Immature natural killer cell (primary cell): Measurements from ENCODE around the gene RNF223. TPM values are rescaled to one million over a fixed set of nuclear protein-coding genes. Genes with fewer than 3 reads are reported as not detected.

Source experiments
- DNase-seq, 3 donors: peaks; one replicate each; pipeline ENCODE4 v3.0.0; 2022; ENCODE audit warnings: mixed read lengths in 1 of 3
- H3K27ac Mint-ChIP-seq, 6 donors: one replicate each; pipeline ENCODE4 v1.8.0; 2020; ENCODE audit warnings: mixed read lengths in 6 of 6, mild to moderate bottlenecking in 5 of 6, inconsistent platforms in 4 of 6, moderate library complexity in 3 of 6
- H3K27me3 Mint-ChIP-seq, 3 donors: one replicate each; pipeline ENCODE4 v1.8.0; 2020 to 2021; ENCODE audit warnings: low read depth in 3 of 3, mild to moderate bottlenecking in 3 of 3, mixed read lengths in 3 of 3, moderate library complexity in 3 of 3, inconsistent platforms in 1 of 3
- H3K36me3 Mint-ChIP-seq, 3 donors: one replicate each; pipeline ENCODE4 v1.8.0; 2020; ENCODE audit warnings: mixed read lengths in 3 of 3, inconsistent platforms in 2 of 3, mild to moderate bottlenecking in 2 of 3
- H3K4me1 Mint-ChIP-seq, 2 donors: one replicate each; pipeline ENCODE4 v1.8.0; 2020; ENCODE audit warnings: inconsistent platforms in 2 of 2, mild to moderate bottlenecking in 2 of 2, mixed read lengths in 2 of 2, moderate library complexity in 1 of 2
- H3K4me3 Mint-ChIP-seq, 5 donors: one replicate each; pipeline ENCODE4 v1.8.0; 2020; ENCODE audit warnings: mild to moderate bottlenecking in 5 of 5, mixed read lengths in 5 of 5, inconsistent platforms in 3 of 5, moderate library complexity in 3 of 5
- H3K9me3 Mint-ChIP-seq, 6 donors: one replicate each; pipeline ENCODE4 v1.8.0; 2020; ENCODE audit warnings: mild to moderate bottlenecking in 6 of 6, mixed read lengths in 6 of 6, inconsistent platforms in 4 of 6, moderate library complexity in 3 of 6
- polyA plus RNA-seq, 3 donors: library from polyadenylated mRNA; unstranded; fragments of 300-500 nt; fragmentation: Illumina TruSeq; gene quantifications; one replicate each; pipeline ENCODE4 v1.2.3, GENCODE V29; 2021

Gene RNF223
- polyA plus RNA-seq, 3 donors from 2014 or later = not detected

DNA sequence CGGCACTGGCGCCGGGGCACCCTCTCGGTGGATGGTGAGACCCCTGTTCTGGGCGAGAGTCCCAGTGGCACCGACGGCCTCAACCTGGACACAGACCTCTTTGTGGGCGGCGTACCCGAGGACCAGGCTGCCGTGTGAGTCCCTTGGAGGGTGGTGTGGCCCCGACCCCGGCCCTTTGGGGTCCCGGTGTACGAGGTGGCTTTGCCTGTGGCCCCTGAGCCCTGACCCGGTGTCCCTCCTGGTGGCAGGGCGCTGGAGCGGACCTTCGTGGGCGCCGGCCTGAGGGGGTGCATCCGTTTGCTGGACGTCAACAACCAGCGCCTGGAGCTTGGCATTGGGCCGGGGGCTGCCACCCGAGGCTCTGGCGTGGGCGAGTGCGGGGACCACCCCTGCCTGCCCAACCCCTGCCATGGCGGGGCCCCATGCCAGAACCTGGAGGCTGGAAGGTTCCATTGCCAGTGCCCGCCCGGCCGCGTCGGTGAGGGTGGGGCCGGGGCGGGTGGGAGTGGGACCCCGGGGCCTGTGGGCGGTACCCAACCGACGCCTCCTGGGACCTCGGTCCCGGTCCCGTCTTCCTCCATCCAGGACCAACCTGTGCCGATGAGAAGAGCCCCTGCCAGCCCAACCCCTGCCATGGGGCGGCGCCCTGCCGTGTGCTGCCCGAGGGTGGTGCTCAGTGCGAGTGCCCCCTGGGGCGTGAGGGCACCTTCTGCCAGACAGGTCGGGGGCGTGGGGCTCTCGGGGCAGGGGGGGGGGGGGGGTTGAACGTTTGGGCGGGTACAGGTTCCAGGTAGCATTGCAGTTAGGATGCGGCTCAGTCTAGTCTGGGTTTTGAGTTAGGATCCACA, 24.6 kb downstream of the RNF223 start:
- Mint-ChIP-seq H3K36me3 (no peaks in the 10 kb centered on the region), H3K9me3 (no peaks in the 10 kb centered on the region), H3K27ac (no peak overlapping the region), H3K27me3 (peaks cover 0 to 2% (median 0%) of the 10 kb centered on the region in 3 donors), H3K4me1 (no peaks in the 10 kb centered on the region), H3K4me3 (no peak overlapping the region)
- DNase-seq = no peak

- Mint-ChIP-seq H3K4me3 (no peak overlapping the region), H3K27me3 (peaks cover 0 to 2% (median 0%) of the 10 kb centered on the region in 3 donors), H3K4me1 (no peaks in the 10 kb centered on the region), H3K27ac (no peak overlapping the region), H3K36me3 (no peaks in the 10 kb centered on the region), H3K9me3 (no peaks in the 10 kb centered on the region)
- DNase-seq = no peak
Measured at GRCh38 chr1:1048765-1049164, 25.3 kb downstream of the RNF223 start.

- no peaks in the 10 kb centered on the region for H3K36me3 Mint-ChIP-seq
- peaks cover 0 to 2% (median 0%) of the 10 kb centered on the region in 3 donors for H3K27me3 Mint-ChIP-seq
- H3K4me1 Mint-ChIP-seq = no peaks in the 10 kb centered on the region
- no peak for DNase-seq
- no peaks in the 10 kb centered on the region for H3K9me3 Mint-ChIP-seq
- H3K4me3 Mint-ChIP-seq = no peak overlapping the region
- H3K27ac Mint-ChIP-seq = no peak overlapping the region
Measured at GRCh38 chr1:1047963-1048362, 26.1 kb downstream of the RNF223 start.

DNA sequence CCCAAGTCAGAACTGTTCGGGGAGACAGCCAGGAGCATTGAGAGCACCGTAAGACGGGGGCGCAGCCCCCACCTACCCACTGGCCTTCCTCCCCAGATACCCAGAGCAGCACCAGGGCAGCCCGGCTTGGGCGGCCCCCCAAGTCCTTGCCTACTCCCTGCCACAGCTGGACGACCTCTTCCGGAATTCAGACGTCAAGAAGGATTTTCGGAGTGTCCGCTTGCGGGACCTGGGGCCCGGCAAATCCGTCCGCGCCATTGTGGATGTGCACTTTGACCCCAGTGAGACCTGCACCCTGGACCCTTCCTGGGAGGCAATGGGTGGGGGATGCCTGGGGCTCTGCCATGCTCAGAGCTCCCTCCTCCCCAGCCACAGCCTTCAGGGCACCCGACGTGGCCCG, 26.7 kb downstream of the RNF223 start:
- peaks cover 0 to 2% (median 0%) of the 10 kb centered on the region in 3 donors for H3K27me3 Mint-ChIP-seq
- H3K4me3 Mint-ChIP-seq = no peak overlapping the region
- H3K27ac Mint-ChIP-seq = no peak overlapping the region
- H3K36me3 Mint-ChIP-seq = no peaks in the 10 kb centered on the region
- H3K4me1 Mint-ChIP-seq = no peaks in the 10 kb centered on the region
- H3K9me3 Mint-ChIP-seq = no peaks in the 10 kb centered on the region
- no peak for DNase-seq

- Mint-ChIP-seq H3K4me3 (no peak overlapping the region), H3K4me1 (no peaks in the 10 kb centered on the region), H3K27ac (no peak overlapping the region), H3K27me3 (peaks cover 0 to 2% (median 0%) of the 10 kb centered on the region in 3 donors), H3K9me3 (no peaks in the 10 kb centered on the region), H3K36me3 (no peaks in the 10 kb centered on the region)
- no peak for DNase-seq
Measured at GRCh38 chr1:1046767-1047166, 27.3 kb downstream of the RNF223 start.

GRCh38 chr1:1046243-1046642, 27.9 kb downstream of the RNF223 start:
- H3K36me3 Mint-ChIP-seq = no peaks in the 10 kb centered on the region
- peaks cover 0 to 2% (median 0%) of the 10 kb centered on the region in 3 donors for H3K27me3 Mint-ChIP-seq
- H3K27ac Mint-ChIP-seq = no peak overlapping the region
- H3K9me3 Mint-ChIP-seq = no peaks in the 10 kb centered on the region
- H3K4me1 Mint-ChIP-seq = no peaks in the 10 kb centered on the region
- H3K4me3 Mint-ChIP-seq = no peak overlapping the region
- no peak for DNase-seq

GRCh38 chr1:1045129-1045528, 29.0 kb downstream of the RNF223 start:
- H3K4me3 Mint-ChIP-seq = no peak overlapping the region
- no peak overlapping the region for H3K27ac Mint-ChIP-seq
- H3K27me3 Mint-ChIP-seq = peaks cover 0 to 2% (median 0%) of the 10 kb centered on the region in 3 donors
- no peak for DNase-seq
- no peaks in the 10 kb centered on the region for H3K36me3 Mint-ChIP-seq
- H3K9me3 Mint-ChIP-seq = no peaks in the 10 kb centered on the region
- H3K4me1 Mint-ChIP-seq = no peaks in the 10 kb centered on the region

GRCh38 chr1:1044455-1045078, 29.5 kb downstream of the RNF223 start:
- no peak for DNase-seq
- no peaks in the 10 kb centered on the region for H3K36me3 Mint-ChIP-seq
- H3K9me3 Mint-ChIP-seq = no peaks in the 10 kb centered on the region
- no peak overlapping the region for H3K27ac Mint-ChIP-seq
- peaks cover 3 to 5% of the 10 kb centered on the region in 2 donors for H3K4me1 Mint-ChIP-seq
- peaks cover 0 to 3% (median 0%) of the 10 kb centered on the region in 3 donors for H3K27me3 Mint-ChIP-seq
- peak overlapping the region in 1 of 5 donors; percentile 25 for H3K4me3 Mint-ChIP-seq

DNA sequence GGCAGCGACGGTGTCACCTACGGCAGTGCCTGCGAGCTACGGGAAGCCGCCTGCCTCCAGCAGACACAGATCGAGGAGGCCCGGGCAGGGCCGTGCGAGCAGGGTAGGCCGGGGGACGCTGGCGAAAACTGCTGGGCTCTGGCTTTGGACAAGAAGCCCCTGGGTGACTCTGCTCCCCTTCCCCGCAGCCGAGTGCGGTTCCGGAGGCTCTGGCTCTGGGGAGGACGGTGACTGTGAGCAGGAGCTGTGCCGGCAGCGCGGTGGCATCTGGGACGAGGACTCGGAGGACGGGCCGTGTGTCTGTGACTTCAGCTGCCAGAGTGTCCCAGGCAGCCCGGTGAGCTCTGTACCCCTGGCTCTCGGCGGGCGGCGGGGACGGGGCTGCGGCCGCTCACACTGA, 30.2 kb downstream of the RNF223 start:
- H3K27me3 Mint-ChIP-seq = peaks cover 0 to 6% (median 0%) of the 10 kb centered on the region in 3 donors
- no peaks in the 10 kb centered on the region for H3K36me3 Mint-ChIP-seq
- H3K4me1 Mint-ChIP-seq = peaks cover 9 to 10% of the 10 kb centered on the region in 2 donors
- H3K27ac Mint-ChIP-seq = no peak overlapping the region
- DNase-seq = no peak
- H3K4me3 Mint-ChIP-seq = no peak overlapping the region
- H3K9me3 Mint-ChIP-seq = no peaks in the 10 kb centered on the region

DNA sequence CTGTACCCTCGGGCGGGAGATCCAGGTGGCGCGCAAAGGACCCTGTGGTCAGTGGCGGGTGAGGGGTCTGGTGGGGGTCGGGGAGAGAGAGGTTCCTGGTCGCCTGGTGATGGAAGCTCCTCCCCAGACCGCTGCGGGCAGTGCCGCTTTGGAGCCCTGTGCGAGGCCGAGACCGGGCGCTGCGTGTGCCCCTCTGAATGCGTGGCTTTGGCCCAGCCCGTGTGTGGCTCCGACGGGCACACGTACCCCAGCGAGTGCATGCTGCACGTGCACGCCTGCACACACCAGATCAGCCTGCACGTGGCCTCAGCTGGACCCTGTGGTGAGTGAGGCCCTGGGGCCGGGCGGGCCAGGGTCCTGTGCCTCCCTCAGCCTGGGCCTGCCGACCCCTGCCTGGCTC, 30.7 kb downstream of the RNF223 start:
- peaks cover 10 to 11% of the 10 kb centered on the region in 2 donors for H3K4me1 Mint-ChIP-seq
- H3K36me3 Mint-ChIP-seq = no peaks in the 10 kb centered on the region
- H3K4me3 Mint-ChIP-seq = no peak overlapping the region
- H3K9me3 Mint-ChIP-seq = no peaks in the 10 kb centered on the region
- H3K27ac Mint-ChIP-seq = no peak overlapping the region
- H3K27me3 Mint-ChIP-seq = peaks cover 4 to 6% (median 5%) of the 10 kb centered on the region in 3 donors
- no peak for DNase-seq

- no peak overlapping the region for H3K27ac Mint-ChIP-seq
- H3K4me3 Mint-ChIP-seq = no peak overlapping the region
- no peak for DNase-seq
- peaks cover 10 to 11% of the 10 kb centered on the region in 2 donors for H3K4me1 Mint-ChIP-seq
- no peaks in the 10 kb centered on the region for H3K9me3 Mint-ChIP-seq
- H3K36me3 Mint-ChIP-seq = no peaks in the 10 kb centered on the region
- H3K27me3 Mint-ChIP-seq = peaks cover 4 to 6% (median 5%) of the 10 kb centered on the region in 3 donors
Measured at GRCh38 chr1:1042835-1043234, 31.3 kb downstream of the RNF223 start.

- H3K4me1 Mint-ChIP-seq = peaks cover 10 to 11% of the 10 kb centered on the region in 2 donors
- H3K27ac Mint-ChIP-seq = no peak overlapping the region
- peak overlapping the region in 1 of 5 donors; percentile 26 for H3K4me3 Mint-ChIP-seq
- no peak for DNase-seq
- peaks cover 4 to 6% (median 5%) of the 10 kb centered on the region in 3 donors for H3K27me3 Mint-ChIP-seq
- H3K9me3 Mint-ChIP-seq = no peaks in the 10 kb centered on the region
- no peaks in the 10 kb centered on the region for H3K36me3 Mint-ChIP-seq
Measured at GRCh38 chr1:1041873-1042272, 32.2 kb downstream of the RNF223 start.

DNA sequence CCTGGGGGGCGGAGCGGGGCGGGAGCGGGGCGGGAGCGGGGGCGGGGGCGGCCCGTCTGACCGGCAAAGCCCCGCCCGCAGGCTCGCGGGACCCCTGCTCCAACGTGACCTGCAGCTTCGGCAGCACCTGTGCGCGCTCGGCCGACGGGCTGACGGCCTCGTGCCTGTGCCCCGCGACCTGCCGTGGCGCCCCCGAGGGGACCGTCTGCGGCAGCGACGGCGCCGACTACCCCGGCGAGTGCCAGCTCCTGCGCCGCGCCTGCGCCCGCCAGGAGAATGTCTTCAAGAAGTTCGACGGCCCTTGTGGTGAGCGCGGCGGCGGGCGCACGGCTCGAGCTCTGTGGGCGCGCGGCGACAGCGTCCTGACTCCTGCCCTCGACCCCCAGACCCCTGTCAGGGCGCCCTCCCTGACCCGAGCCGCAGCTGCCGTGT, 33.0 kb downstream of the RNF223 start:
- H3K4me3 Mint-ChIP-seq = no peak overlapping the region
- peaks cover 10 to 11% of the 10 kb centered on the region in 2 donors for H3K4me1 Mint-ChIP-seq
- DNase-seq = no peak
- H3K27me3 Mint-ChIP-seq = peaks cover 4 to 6% (median 5%) of the 10 kb centered on the region in 3 donors
- H3K9me3 Mint-ChIP-seq = no peaks in the 10 kb centered on the region
- no peak overlapping the region for H3K27ac Mint-ChIP-seq
- no peaks in the 10 kb centered on the region for H3K36me3 Mint-ChIP-seq
